Stomach (tissue), 4 donors: Measurements from ENCODE around the gene JAKMIP2.
"Not testable (repeated sequence)": the region's sequence is repeated elsewhere in the genome, so short reads cannot be mapped to it uniquely, and the experiment has no call there.

Experiments
- EP300 ChIP-seq: sonication (generic); formaldehyde crosslinking; IDR thresholded peaks from one replicate; pipeline ENCODE4 v1.6.1; 2017; ENCODE audit warnings: antibody characterized with exemption
- POLR2A ChIP-seq, 4 donors: fragments of 450-650 bp; IDR thresholded peaks; one replicate each; pipeline ENCODE4 v1.6.1; 2016; ENCODE audit warnings: antibody characterized with exemption in 4 of 4, control low read depth in 2 of 4, mild to moderate bottlenecking in 1 of 4, moderate library complexity in 1 of 4
- POLR2AphosphoS5 ChIP-seq, 3 donors: sonication (generic); formaldehyde crosslinking; IDR thresholded peaks; one replicate each; pipeline ENCODE4 v1.6.1; 2016; ENCODE audit warnings: antibody characterized with exemption in 3 of 3
- TF ChIP-seq, protein P1 (sequence below), 7 experiments: fragments of 450-650 bp in 4 of 7; fragments of 200-600 bp in 3 of 7; sonication (generic) in 3 of 7; IDR thresholded peaks; one replicate each; pipeline ENCODE4 v1.5.1; 2016 to 2019; ENCODE audit warnings: antibody characterized with exemption in 7 of 7, control low read depth in 2 of 7, mild to moderate bottlenecking in 1 of 7

- TF ChIP-seq, protein P1, sequence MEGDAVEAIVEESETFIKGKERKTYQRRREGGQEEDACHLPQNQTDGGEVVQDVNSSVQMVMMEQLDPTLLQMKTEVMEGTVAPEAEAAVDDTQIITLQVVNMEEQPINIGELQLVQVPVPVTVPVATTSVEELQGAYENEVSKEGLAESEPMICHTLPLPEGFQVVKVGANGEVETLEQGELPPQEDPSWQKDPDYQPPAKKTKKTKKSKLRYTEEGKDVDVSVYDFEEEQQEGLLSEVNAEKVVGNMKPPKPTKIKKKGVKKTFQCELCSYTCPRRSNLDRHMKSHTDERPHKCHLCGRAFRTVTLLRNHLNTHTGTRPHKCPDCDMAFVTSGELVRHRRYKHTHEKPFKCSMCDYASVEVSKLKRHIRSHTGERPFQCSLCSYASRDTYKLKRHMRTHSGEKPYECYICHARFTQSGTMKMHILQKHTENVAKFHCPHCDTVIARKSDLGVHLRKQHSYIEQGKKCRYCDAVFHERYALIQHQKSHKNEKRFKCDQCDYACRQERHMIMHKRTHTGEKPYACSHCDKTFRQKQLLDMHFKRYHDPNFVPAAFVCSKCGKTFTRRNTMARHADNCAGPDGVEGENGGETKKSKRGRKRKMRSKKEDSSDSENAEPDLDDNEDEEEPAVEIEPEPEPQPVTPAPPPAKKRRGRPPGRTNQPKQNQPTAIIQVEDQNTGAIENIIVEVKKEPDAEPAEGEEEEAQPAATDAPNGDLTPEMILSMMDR (IDR thresholded peaks at IDR 0.05), result not testable (repeated sequence)
- not testable (repeated sequence) for TF ChIP-seq POLR2A (IDR thresholded peaks at IDR 0.05); EP300; POLR2AphosphoS5 (IDR thresholded peaks at IDR 0.05)
These were observed 200.3 kb downstream of the JAKMIP2 start for GRCh38 chr5:147582272-147582671.
